Measurements from ENCODE around the gene KRTAP1-1. TPM values are rescaled to one million over a fixed set of nuclear protein-coding genes. Genes with fewer than 3 reads are reported as not detected.

Gene KRTAP1-1
- total and polyA plus RNA-seq, 3 donors from 2014 or later, result not detected

- no peaks in the 10 kb centered on the region for H3K4me1 ChIP-seq
- H3K27me3 ChIP-seq, result no peaks in the 10 kb centered on the region
- no peak overlapping the region for H3K27ac ChIP-seq
- peak; percentile 34 for DNase-seq
- H3K4me3 ChIP-seq, result no peak overlapping the region
- H3K9me3 ChIP-seq, result no peaks in the 10 kb centered on the region
- WGBS, 2 donors, result 20 to 26% methylated on average over 1 of the region's 1 CpG
- no peaks in the 10 kb centered on the region for H3K36me3 ChIP-seq (ENCODE audit: low read depth, missing control alignments)
- no peak for TF ChIP-seq CTCF (IDR thresholded peaks at IDR 0.05)
- TF ChIP-seq POLR2A (IDR thresholded peaks at IDR 0.05), result no peak
- intact Hi-C loops (cut with DNase I; ENCODE audit: low total_unique reads), result no loop called here
Measured at GRCh38 chr17:41013606-41014005, 27.6 kb downstream of the KRTAP1-1 start.

- Histone ChIP-seq H3K27ac (no peak overlapping the region), H3K36me3 (ENCODE audit: low read depth, missing control alignments) (no peaks in the 10 kb centered on the region), H3K27me3 (no peaks in the 10 kb centered on the region), H3K9me3 (no peaks in the 10 kb centered on the region), H3K4me3 (no peak overlapping the region), H3K4me1 (no peaks in the 10 kb centered on the region)
- intact Hi-C loops (cut with DNase I; ENCODE audit: low total_unique reads), result no loop called here
- 88 to 93% methylated on average over 3 of the region's 3 CpGs for WGBS, 2 donors
- TF ChIP-seq CTCF (IDR thresholded peaks at IDR 0.05) (no peak), POLR2A (IDR thresholded peaks at IDR 0.05) (no peak)
- no peak for DNase-seq
Measured at GRCh38 chr17:41013181-41013580, 28.1 kb downstream of the KRTAP1-1 start.

- no peak for TF ChIP-seq CTCF (IDR thresholded peaks at IDR 0.05)
- DNase-seq, result no peak
- no peaks in the 10 kb centered on the region for H3K4me1 ChIP-seq
- intact Hi-C loops (cut with DNase I; ENCODE audit: low total_unique reads), result no loop called here
- WGBS, 2 donors, result 89 to 91% methylated on average over 6 of the region's 6 CpGs
- H3K36me3 ChIP-seq (ENCODE audit: low read depth, missing control alignments), result no peaks in the 10 kb centered on the region
- no peak overlapping the region for H3K27ac ChIP-seq
- no peak overlapping the region for H3K4me3 ChIP-seq
- no peaks in the 10 kb centered on the region for H3K27me3 ChIP-seq
- no peaks in the 10 kb centered on the region for H3K9me3 ChIP-seq
Measured at GRCh38 chr17:41012326-41013120, 28.7 kb downstream of the KRTAP1-1 start.

- Histone ChIP-seq H3K4me1 (no peaks in the 10 kb centered on the region), H3K4me3 (no peak overlapping the region), H3K36me3 (ENCODE audit: low read depth, missing control alignments) (no peaks in the 10 kb centered on the region), H3K27me3 (no peaks in the 10 kb centered on the region), H3K27ac (no peak overlapping the region), H3K9me3 (no peaks in the 10 kb centered on the region)
- intact Hi-C loops (cut with DNase I; ENCODE audit: low total_unique reads), result no loop called here
- DNase-seq, result no peak
- TF ChIP-seq CTCF (IDR thresholded peaks at IDR 0.05), result no peak
- no peak for TF ChIP-seq POLR2A (IDR thresholded peaks at IDR 0.05)
Measured at GRCh38 chr17:41010441-41010840, 30.8 kb downstream of the KRTAP1-1 start.

GRCh38 chr17:41009936-41010335, 31.3 kb downstream of the KRTAP1-1 start:
- Histone ChIP-seq H3K36me3 (ENCODE audit: low read depth, missing control alignments) (no peaks in the 10 kb centered on the region), H3K9me3 (no peaks in the 10 kb centered on the region), H3K4me3 (no peak overlapping the region), H3K4me1 (no peaks in the 10 kb centered on the region), H3K27me3 (no peaks in the 10 kb centered on the region), H3K27ac (no peak overlapping the region)
- 94 to 95% methylated on average over 1 of the region's 1 CpG for WGBS, 2 donors
- intact Hi-C loops (cut with DNase I; ENCODE audit: low total_unique reads), result no loop called here
- TF ChIP-seq CTCF (IDR thresholded peaks at IDR 0.05) (no peak), POLR2A (IDR thresholded peaks at IDR 0.05) (no peak)
- no peak for DNase-seq

Data from testis (tissue), 3 donors.